GM12878 (cell line): ENCODE results near the gene CCDC17. TPM values are rescaled to one million over a fixed set of nuclear protein-coding genes. Genes with fewer than 3 reads are reported as not detected.

Experiments used
- ATAC-seq: fragments of 200-7000 bp; cut with Tn5 transposase; 3 replicates; pipeline ENCODE4 v1.9.1; 2020; ENCODE audit warnings: mild to moderate bottlenecking, moderate library complexity
- BruUV-seq: library from RNA; stranded (reverse); fragments of 400-500 nt; replicated peaks from 2 replicates; lab custom pipeline; 2021; lab: Mats Ljungman, UMichigan
- CTCF ChIA-PET: fragments of 300-600 bp; sonication (Branson Sonifier 250); formaldehyde crosslinking; extraction: SDS; loops from one replicate; lab custom pipeline; 2021; ENCODE audit warnings: inconsistent platforms; lab: Yijun Ruan, JAX
- POLR2A ChIA-PET: fragments of 350-600 bp; formaldehyde crosslinking; extraction: SDS; loops from one replicate; lab custom pipeline; 2021; ENCODE audit warnings: inconsistent platforms; lab: Charles Lee
- RAD21 ChIA-PET: fragments of 300-600 bp; sonication (Branson Sonifier 250); formaldehyde crosslinking; loops from one replicate; lab custom pipeline; 2023; ENCODE audit warnings: antibody characterized with exemption; ENCODE audit not compliant: unreplicated experiment; lab: Charles Lee
- SMC1A ChIA-PET: fragments of 300-600 bp; sonication (Branson Sonifier 250); formaldehyde crosslinking; loops from one replicate; lab custom pipeline; 2023; ENCODE audit not compliant: unreplicated experiment, uncharacterized antibody; lab: Charles Lee
- DNase-seq: peaks from one replicate; pipeline ENCODE4 v3.0.0-alpha.2; 2011; ENCODE audit warnings: low read depth, low spot score
- FAIRE-seq: peaks from 3 replicates; lab custom pipeline; 2011; peaks lifted over from hg19 to GRCh38; lab: Jason Lieb, UNC
- H2AFZ ChIP-seq: 2 replicates; pipeline ENCODE4 v1.6.0; 2011; ENCODE audit warnings: low read depth, low read length, control low read depth; ENCODE audit not compliant: control insufficient read depth
- H3K27ac ChIP-seq: 2 replicates; pipeline ENCODE4 v1.5.1; 2011; ENCODE audit warnings: control low read depth; ENCODE audit not compliant: control insufficient read depth, insufficient read depth
- H3K27me3 ChIP-seq, 2 experiments: replicated peaks in 1 of 2; 2 replicates each; pipeline versions ENCODE4 v1.6.0 to v1.6.1; 2011; ENCODE audit warnings: low read length in 1 of 2; ENCODE audit not compliant: control insufficient read depth in 2 of 2, insufficient read depth in 2 of 2
- H3K36me3 ChIP-seq, 2 experiments: 2 replicates each; pipeline ENCODE4 v1.5.1; 2011; ENCODE audit warnings: low read length in 1 of 2; ENCODE audit not compliant: control insufficient read depth in 2 of 2, insufficient read depth in 2 of 2
- H3K4me1 ChIP-seq: 2 replicates; pipeline ENCODE4 v1.6.1; 2011; ENCODE audit warnings: mild to moderate bottlenecking, low read length, moderate library complexity, mixed read lengths; ENCODE audit not compliant: control insufficient read depth, insufficient read depth
- H3K4me2 ChIP-seq: 2 replicates; pipeline ENCODE4 v1.6.0; 2011; ENCODE audit warnings: control low read depth; ENCODE audit not compliant: control insufficient read depth, insufficient read depth
- H3K4me3 ChIP-seq: fragments of 200-600 bp; sonication (generic); 2 replicates; pipeline ENCODE4 v1.5.1; 2016
- H3K79me2 ChIP-seq: 2 replicates; pipeline ENCODE4 v1.6.0; 2011; ENCODE audit warnings: low read length; ENCODE audit not compliant: control insufficient read depth, insufficient read depth
- H3K9ac ChIP-seq: 2 replicates; pipeline ENCODE4 v1.8.0; 2011; ENCODE audit warnings: low read length, control low read depth, mixed read lengths; ENCODE audit not compliant: control insufficient read depth, insufficient read depth
- H3K9me3 ChIP-seq: replicated peaks from 3 replicates; pipeline ENCODE4 v1.5.1; 2011; ENCODE audit warnings: mild to moderate bottlenecking, low read length; ENCODE audit not compliant: control insufficient read depth, insufficient read depth
- H4K20me1 ChIP-seq: 2 replicates; pipeline ENCODE4 v1.6.0; 2011; ENCODE audit not compliant: control insufficient read depth, insufficient read depth
- ASH2L ChIP-seq: fragments of 300-600, 200-600 bp; sonication (generic); IDR thresholded peaks from 2 replicates; pipeline ENCODE4 v1.6.1; 2017; ENCODE audit warnings: low read depth, mild to moderate bottlenecking, borderline replicate concordance
- BHLHE40 ChIP-seq, 2 experiments: fragments of 450-650 bp in 1 of 2; IDR thresholded peaks; 2 replicates each; pipeline ENCODE4 v1.6.1; 2011 to 2017; ENCODE audit warnings: low read depth in 2 of 2, borderline replicate concordance in 1 of 2, improper control_type of control experiment in 1 of 2, low read length in 1 of 2, mild to moderate bottlenecking in 1 of 2
- MYC ChIP-seq: IDR thresholded peaks from 2 replicates; pipeline ENCODE4 v1.6.1; 2011; ENCODE audit warnings: mild to moderate bottlenecking, low read length, moderate library complexity, inconsistent platforms; ENCODE audit not compliant: insufficient read depth, insufficient replicate concordance, insufficient read length, severe bottlenecking
- RFX5 ChIP-seq: IDR thresholded peaks from 2 replicates; pipeline ENCODE4 v1.6.1; 2011; ENCODE audit warnings: low read depth, low read length, improper control_type of control experiment
- SIN3A ChIP-seq: IDR thresholded peaks from 2 replicates; pipeline ENCODE4 v1.6.1; 2012; ENCODE audit warnings: low read depth, low read length, improper control_type of control experiment
- SMARCA5 ChIP-seq: fragments of 450-650 bp; IDR thresholded peaks from 2 replicates; pipeline ENCODE4 v1.6.1; 2017; ENCODE audit warnings: mild to moderate bottlenecking
- SRF ChIP-seq, 2 experiments: IDR thresholded peaks; 2 replicates each; pipeline ENCODE4 v1.6.1; 2011; ENCODE audit warnings: low read depth in 2 of 2, low read length in 2 of 2, mild to moderate bottlenecking in 1 of 2, moderate library complexity in 1 of 2
- TARDBP ChIP-seq: IDR thresholded peaks from 2 replicates; pipeline ENCODE4 v1.6.1; 2016; ENCODE audit warnings: borderline replicate concordance
- WGBS: methylation state at CpG from one replicate; pipeline ENCODE4 v1.1.6; 2016; ENCODE audit warnings: low lambda C conversion rate; ENCODE audit not compliant: insufficient replicate concordance, insufficient coverage; ENCODE audit errors: missing lambda C conversion rate; 5-methylcytosine and 5-hydroxymethylcytosine counted together
- in situ Hi-C: fragments of 300-500 bp; cut with MboI; formaldehyde crosslinking; loops from 9 replicates; pipeline ENCODE4 v1.14.3; 2018; ENCODE audit warnings: mixed read lengths
- intact Hi-C: fragments of 100-400 bp; cut with micrococcal nuclease; formaldehyde crosslinking; loops from one replicate; pipeline ENCODE4 v1.14.2; 2022; ENCODE audit not compliant: unreplicated experiment
- polyA plus RNA-seq, 11 experiments: library from polyadenylated mRNA; depleted of rRNA in 4 of 11; unstranded in 6 of 11; stranded (reverse) in 5 of 11; fragments of >200 nt; fragmentation: Nextera tagmentation in 4 of 11; fragmentation: Illumina TruSeq in 1 of 11; extraction: Ambion mirVana in 4 of 11; extraction: Trizol in 1 of 11; gene quantifications; 1 replicate in 1 of 11; 2 replicates in 10 of 11; pipeline versions ENCODE4 v1.2.1 to v1.2.3, GENCODE V29; 2011 to 2016; ENCODE audit warnings: inconsistent platforms in 2 of 11, missing spikeins in 2 of 11, low read depth in 1 of 11
- total RNA-seq, 4 experiments: library from RNA; depleted of rRNA in 3 of 4; stranded (reverse); fragments of >200 nt in 3 of 4; fragmentation: Illumina TruSeq in 1 of 4; extraction: Trizol in 1 of 4; gene quantifications; 2 replicates each; pipeline versions ENCODE4 v1.2.1 to v1.2.3, GENCODE V29; 2013 to 2021
- TF ChIP-seq, protein P1 (sequence below): fragments of 450-650 bp; IDR thresholded peaks from 2 replicates; pipeline ENCODE4 v1.6.1; 2016; ENCODE audit warnings: mild to moderate bottlenecking

The CCDC17 gene
- total and polyA plus RNA-seq, 10 of the 15 experiments (the other 5 are each of a cell fraction or from before 2014, with no cell fraction given) = 0.15 to 1.9 (median 0.69) TPM

DNA sequence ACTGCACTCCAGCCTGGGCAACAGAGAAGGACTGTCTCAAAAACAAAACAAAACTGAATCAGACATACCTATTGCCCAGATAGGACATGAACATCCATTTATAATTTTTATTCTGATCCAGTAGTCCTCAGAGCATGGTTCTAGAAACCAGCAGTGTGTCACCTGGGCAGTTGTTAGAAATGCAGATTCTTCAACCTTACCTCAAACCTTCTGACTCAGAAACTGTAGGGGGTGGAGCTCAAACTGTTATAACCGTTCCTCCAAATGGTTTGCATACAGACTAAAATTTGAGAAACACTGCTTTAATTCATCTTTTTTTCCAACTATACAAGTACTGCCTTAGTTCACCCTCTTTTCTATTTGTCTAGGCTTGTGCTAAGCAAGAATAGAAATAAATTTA is 34.0 kb downstream of the CCDC17 start:
- ChIA-PET POLR2A (interaction anchor here (0.5 kb wide), 1 partner anchor 29 kb away, joined by 3 read pairs; no protein-coding TSS in a partner anchor), SMC1A (no interaction called here), RAD21 (no interaction called here), CTCF (no interaction called here)
- DNase-seq (no peak), FAIRE-seq (no peak), ATAC-seq (no peak)
- intact Hi-C loops (loop anchor here (10.0 kb wide), 1 partner anchor 575 kb away; the partner anchor contains the start of genes HECTD3 and UROD), in situ Hi-C loops (no loop called here)
- H3K9ac ChIP-seq = no peak overlapping the region
- WGBS = 86% methylated on average over 1 of the region's 1 CpG
- peaks cover 7 to 11% of the 10 kb centered on the region in 2 experiments; a peak in 3 of 4 replicates for H3K36me3 ChIP-seq
- no TSS peak for BruUV-seq
- H3K4me1 ChIP-seq = peaks cover 9% of the 10 kb centered on the region; the same call in 1 of the 2 replicates
- peaks cover 4% of the 10 kb centered on the region; the same call in 1 of the 2 replicates for H4K20me1 ChIP-seq
- no peak overlapping the region for H3K4me3 ChIP-seq
- H3K4me2 ChIP-seq = peak overlapping the region; percentile 23; the same call in 1 of the 2 replicates
- H2AFZ ChIP-seq = no peak overlapping the region
- no peak overlapping the region for H3K27ac ChIP-seq
- H3K79me2 ChIP-seq = peaks cover 76% of the 10 kb centered on the region
- H3K27me3 ChIP-seq = no peaks in the 10 kb centered on the region
- TF ChIP-seq, protein P1, sequence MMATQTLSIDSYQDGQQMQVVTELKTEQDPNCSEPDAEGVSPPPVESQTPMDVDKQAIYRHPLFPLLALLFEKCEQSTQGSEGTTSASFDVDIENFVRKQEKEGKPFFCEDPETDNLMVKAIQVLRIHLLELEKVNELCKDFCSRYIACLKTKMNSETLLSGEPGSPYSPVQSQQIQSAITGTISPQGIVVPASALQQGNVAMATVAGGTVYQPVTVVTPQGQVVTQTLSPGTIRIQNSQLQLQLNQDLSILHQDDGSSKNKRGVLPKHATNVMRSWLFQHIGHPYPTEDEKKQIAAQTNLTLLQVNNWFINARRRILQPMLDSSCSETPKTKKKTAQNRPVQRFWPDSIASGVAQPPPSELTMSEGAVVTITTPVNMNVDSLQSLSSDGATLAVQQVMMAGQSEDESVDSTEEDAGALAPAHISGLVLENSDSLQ = no peak
- no peak for TF ChIP-seq SMARCA5
- TF ChIP-seq MYC = no peak
- TF ChIP-seq ASH2L = no peak
- TF ChIP-seq SIN3A = no peak
- TF ChIP-seq SRF (IDR thresholded peaks at IDR 0.05; ENCODE audit: low read depth in 2 of 2, low read length in 2 of 2) = no peak
- no peak for TF ChIP-seq BHLHE40 (IDR thresholded peaks at IDR 0.05; ENCODE audit: borderline replicate concordance in 1 of 2, low read depth in 2 of 2, low read length in 1 of 2)
- no peak for TF ChIP-seq RFX5
- no peak for TF ChIP-seq TARDBP
- H3K9me3 ChIP-seq = no peaks in the 10 kb centered on the region
